GM23338 (cell line): ENCODE data around the gene MTERF2. TPM values are rescaled to one million over a fixed set of nuclear protein-coding genes. Genes with fewer than 3 reads are reported as not detected.

ENCODE experiments used
- ATAC-seq: fragments of 200-7000 bp; cut with Tn5 transposase; 3 replicates; pipeline ENCODE4 v1.9.1; 2020
- DNase-seq: peaks from one replicate; pipeline ENCODE4 v3.0.0-alpha.2; 2015; ENCODE audit warnings: low spot score
- H2AFZ ChIP-seq: fragments of 200-600 bp; sonication (generic); 2 replicates; pipeline ENCODE4 v1.8.0; 2016; ENCODE audit warnings: antibody characterized with exemption, mild to moderate bottlenecking, moderate library complexity
- H3F3A ChIP-seq: fragments of 200-600 bp; sonication (generic); replicated peaks from 2 replicates; pipeline ENCODE4 v1.8.0; 2017; ENCODE audit warnings: antibody characterized with exemption, mixed run types, low read depth
- H3K27ac ChIP-seq: fragments of 200-600 bp; sonication (generic); 2 replicates; pipeline ENCODE4 v1.6.1; 2016; ENCODE audit warnings: low read depth
- H3K27me3 ChIP-seq: fragments of 200-600 bp; sonication (generic); 2 replicates; pipeline ENCODE4 v1.8.0; 2016; ENCODE audit warnings: mild to moderate bottlenecking, mixed run types, moderate library complexity; ENCODE audit not compliant: insufficient read depth
- H3K36me3 ChIP-seq: fragments of 200-600 bp; sonication (generic); 2 replicates; pipeline ENCODE4 v1.8.0; 2016; ENCODE audit warnings: mild to moderate bottlenecking; ENCODE audit not compliant: insufficient read depth
- H3K4me1 ChIP-seq: fragments of 200-600 bp; sonication (generic); 2 replicates; pipeline ENCODE4 v1.8.0; 2016; ENCODE audit warnings: mild to moderate bottlenecking, moderate library complexity; ENCODE audit not compliant: insufficient read depth
- H3K4me2 ChIP-seq: fragments of 200-600 bp; sonication (generic); 2 replicates; pipeline ENCODE4 v1.7.1; 2017; ENCODE audit warnings: mixed run types
- H3K4me3 ChIP-seq: fragments of 200-600 bp; sonication (generic); 2 replicates; pipeline ENCODE4 v1.6.1; 2016; ENCODE audit warnings: mixed run types
- H3K79me2 ChIP-seq: fragments of 200-600 bp; sonication (generic); replicated peaks from 2 replicates; pipeline ENCODE4 v1.8.0; 2017; ENCODE audit warnings: mild to moderate bottlenecking; ENCODE audit not compliant: insufficient read depth
- H3K9me2 ChIP-seq: fragments of 200-600 bp; sonication (generic); 2 replicates; pipeline ENCODE4 v1.8.0; 2017; ENCODE audit not compliant: insufficient read depth
- H4K20me1 ChIP-seq: fragments of 200-600 bp; sonication (generic); replicated peaks from 2 replicates; pipeline ENCODE4 v1.8.0; 2017; ENCODE audit warnings: mild to moderate bottlenecking; ENCODE audit not compliant: insufficient read depth
- H3K27ac Mint-ChIP-seq: 2 replicates; pipeline ENCODE4 v1.8.0; 2020; ENCODE audit warnings: inconsistent platforms, mild to moderate bottlenecking, moderate library complexity, mixed read lengths
- H3K27me3 Mint-ChIP-seq: 3 replicates; pipeline ENCODE4 v1.8.0; 2022; ENCODE audit warnings: low read depth, mild to moderate bottlenecking, moderate library complexity, mixed read lengths, inconsistent platforms; ENCODE audit not compliant: insufficient read depth, poor library complexity
- H3K36me3 Mint-ChIP-seq: 3 replicates; pipeline ENCODE4 v1.8.0; 2021; ENCODE audit warnings: low read depth, mild to moderate bottlenecking, inconsistent platforms, moderate library complexity, mixed read lengths
- H3K4me1 Mint-ChIP-seq: 3 replicates; pipeline ENCODE4 v1.8.0; 2020; ENCODE audit warnings: mild to moderate bottlenecking, inconsistent platforms, mixed read lengths
- H3K4me3 Mint-ChIP-seq: 3 replicates; pipeline ENCODE4 v1.8.0; 2021; ENCODE audit warnings: moderate library complexity, mild to moderate bottlenecking, inconsistent platforms, mixed read lengths
- H3K9me3 Mint-ChIP-seq: 3 replicates; pipeline ENCODE4 v1.8.0; 2020; ENCODE audit warnings: moderate library complexity, mild to moderate bottlenecking, inconsistent platforms, mixed read lengths
- ETS1 ChIP-seq: IDR thresholded peaks from 2 replicates; pipeline ENCODE4 v1.6.1; 2016; ENCODE audit warnings: antibody characterized with exemption
- EZH2 ChIP-seq: fragments of 200-600 bp; sonication (generic); IDR thresholded peaks from one replicate; pipeline ENCODE4 v1.8.0; 2017; ENCODE audit warnings: antibody characterized with exemption, mild to moderate bottlenecking, low read depth; ENCODE audit not compliant: unreplicated experiment
- NANOG ChIP-seq: IDR thresholded peaks from 2 replicates; pipeline ENCODE4 v1.6.1; 2016; ENCODE audit warnings: antibody characterized with exemption, borderline replicate concordance
- STAT1 ChIP-seq: IDR thresholded peaks from one replicate; pipeline ENCODE4 v1.6.1; 2016; ENCODE audit warnings: antibody characterized with exemption; ENCODE audit not compliant: unreplicated experiment
- ZNF114 ChIP-seq: fragments of 250-450 bp; sonication (Bioruptor Pico); IDR thresholded peaks from 2 replicates; pipeline ENCODE4 v1.5.0; 2020; ENCODE audit warnings: mild to moderate bottlenecking, moderate library complexity
- ZNF331 ChIP-seq: fragments of 250-450 bp; sonication (Bioruptor Pico); IDR thresholded peaks from 2 replicates; pipeline ENCODE4 v1.5.0; 2020; ENCODE audit warnings: low read depth, mild to moderate bottlenecking, moderate library complexity
- polyA plus RNA-seq: library from polyadenylated mRNA; unstranded; fragments of >200 nt; fragmentation: Nextera tagmentation; extraction: Ambion mirVana; gene quantifications from 2 replicates; pipeline ENCODE4 v1.2.1, GENCODE V29; 2016
- total RNA-seq: library from RNA; depleted of rRNA; stranded (reverse); fragments of >200 nt; shearing (Covaris generic); gene quantifications from 2 replicates; pipeline ENCODE4 v1.2.3, GENCODE V29; 2014
- TF ChIP-seq, protein P1 (sequence below): IDR thresholded peaks from one replicate; pipeline ENCODE4 v1.6.1; 2018; ENCODE audit warnings: antibody characterized with exemption; ENCODE audit not compliant: unreplicated experiment

Gene MTERF2
- total and polyA plus RNA-seq, 2 experiments from 2014 or later = 9.2 to 11.0 TPM

- no peak overlapping the region for H3K4me2 ChIP-seq
- ATAC-seq (no peak), DNase-seq (no peak)
- Mint-ChIP-seq H3K27ac (no peak overlapping the region), H3K9me3 (peaks cover 63% of the 10 kb centered on the region), H3K36me3 (peaks cover 7% of the 10 kb centered on the region; the same call in 2 of the 3 replicates), H3K27me3 (peaks cover 5% of the 10 kb centered on the region), H3K4me3 (no peak overlapping the region), H3K4me1 (no peaks in the 10 kb centered on the region)
- H4K20me1 ChIP-seq = no peaks in the 10 kb centered on the region
- no peak overlapping the region for H3K4me3 ChIP-seq
- no peak overlapping the region for H2AFZ ChIP-seq
- H3K27ac ChIP-seq = no peak overlapping the region
- no peaks in the 10 kb centered on the region for H3F3A ChIP-seq
- H3K27me3 ChIP-seq = no peaks in the 10 kb centered on the region
- TF ChIP-seq ZNF331 (CRISPR knock-in tag) = no peak
- TF ChIP-seq, protein P1, sequence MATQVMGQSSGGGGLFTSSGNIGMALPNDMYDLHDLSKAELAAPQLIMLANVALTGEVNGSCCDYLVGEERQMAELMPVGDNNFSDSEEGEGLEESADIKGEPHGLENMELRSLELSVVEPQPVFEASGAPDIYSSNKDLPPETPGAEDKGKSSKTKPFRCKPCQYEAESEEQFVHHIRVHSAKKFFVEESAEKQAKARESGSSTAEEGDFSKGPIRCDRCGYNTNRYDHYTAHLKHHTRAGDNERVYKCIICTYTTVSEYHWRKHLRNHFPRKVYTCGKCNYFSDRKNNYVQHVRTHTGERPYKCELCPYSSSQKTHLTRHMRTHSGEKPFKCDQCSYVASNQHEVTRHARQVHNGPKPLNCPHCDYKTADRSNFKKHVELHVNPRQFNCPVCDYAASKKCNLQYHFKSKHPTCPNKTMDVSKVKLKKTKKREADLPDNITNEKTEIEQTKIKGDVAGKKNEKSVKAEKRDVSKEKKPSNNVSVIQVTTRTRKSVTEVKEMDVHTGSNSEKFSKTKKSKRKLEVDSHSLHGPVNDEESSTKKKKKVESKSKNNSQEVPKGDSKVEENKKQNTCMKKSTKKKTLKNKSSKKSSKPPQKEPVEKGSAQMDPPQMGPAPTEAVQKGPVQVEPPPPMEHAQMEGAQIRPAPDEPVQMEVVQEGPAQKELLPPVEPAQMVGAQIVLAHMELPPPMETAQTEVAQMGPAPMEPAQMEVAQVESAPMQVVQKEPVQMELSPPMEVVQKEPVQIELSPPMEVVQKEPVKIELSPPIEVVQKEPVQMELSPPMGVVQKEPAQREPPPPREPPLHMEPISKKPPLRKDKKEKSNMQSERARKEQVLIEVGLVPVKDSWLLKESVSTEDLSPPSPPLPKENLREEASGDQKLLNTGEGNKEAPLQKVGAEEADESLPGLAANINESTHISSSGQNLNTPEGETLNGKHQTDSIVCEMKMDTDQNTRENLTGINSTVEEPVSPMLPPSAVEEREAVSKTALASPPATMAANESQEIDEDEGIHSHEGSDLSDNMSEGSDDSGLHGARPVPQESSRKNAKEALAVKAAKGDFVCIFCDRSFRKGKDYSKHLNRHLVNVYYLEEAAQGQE = no peak
- 0 out of 2 replicates have a peak, but pooled peaks cover 2% of the 10 kb centered on the region for H3K9me2 ChIP-seq
- H3K4me1 ChIP-seq = no peaks in the 10 kb centered on the region
- H3K79me2 ChIP-seq = no peaks in the 10 kb centered on the region
- peaks cover 6% of the 10 kb centered on the region for H3K36me3 ChIP-seq
Measured at GRCh38 chr12:106947461-106947860, 39.5 kb downstream of the MTERF2 start.

- H3K4me3 ChIP-seq = no peak overlapping the region
- no peak overlapping the region for H3K27ac ChIP-seq
- H3K36me3 Mint-ChIP-seq = peaks cover 7% of the 10 kb centered on the region; the same call in 2 of the 3 replicates
- H3K4me3 Mint-ChIP-seq = no peak overlapping the region
- no peaks in the 10 kb centered on the region for H3K4me1 Mint-ChIP-seq
- no peaks in the 10 kb centered on the region for H4K20me1 ChIP-seq
- H3K36me3 ChIP-seq = peaks cover 8% of the 10 kb centered on the region
- TF ChIP-seq ZNF331 (CRISPR knock-in tag) = no peak
- TF ChIP-seq ZNF114 = no peak
- no peak for TF ChIP-seq STAT1
- TF ChIP-seq EZH2 = no peak
- no peak for TF ChIP-seq ETS1
- TF ChIP-seq, protein P1 = no peak
- TF ChIP-seq NANOG = no peak
- peaks cover 69% of the 10 kb centered on the region for H3K9me3 Mint-ChIP-seq
- no peak overlapping the region for H3K27ac Mint-ChIP-seq
- no peak overlapping the region for H3K4me2 ChIP-seq
- no peaks in the 10 kb centered on the region for H3K79me2 ChIP-seq
- H3F3A ChIP-seq = no peaks in the 10 kb centered on the region
- ATAC-seq (no peak), DNase-seq (peak; percentile 59)
- 0 out of 2 replicates have a peak, but pooled peaks cover under 1% of the 10 kb centered on the region for H3K9me2 ChIP-seq
- H2AFZ ChIP-seq = no peak overlapping the region
- no peaks in the 10 kb centered on the region for H3K4me1 ChIP-seq
- H3K27me3 ChIP-seq = no peaks in the 10 kb centered on the region
- peaks cover 3% of the 10 kb centered on the region for H3K27me3 Mint-ChIP-seq
Measured at GRCh38 chr12:106945261-106945851, 41.6 kb downstream of the MTERF2 start.
